Breast epithelium (tissue), 3 donors: ENCODE data around the gene CCBE1.

Experiments used
- POLR2A ChIP-seq: fragments of 450-650 bp; IDR thresholded peaks from one replicate; pipeline ENCODE4 v1.6.1; 2016; ENCODE audit warnings: antibody characterized with exemption, mild to moderate bottlenecking, moderate library complexity
- POLR2AphosphoS5 ChIP-seq, 3 donors: sonication (generic); formaldehyde crosslinking; IDR thresholded peaks; one replicate each; pipeline ENCODE4 v1.6.1; 2017; ENCODE audit warnings: antibody characterized with exemption in 3 of 3
- TF ChIP-seq, protein P1 (sequence below), 3 donors: fragments of 450-650 bp; IDR thresholded peaks; one replicate each; pipeline ENCODE4 v1.5.1; 2016 to 2017; ENCODE audit warnings: antibody characterized with exemption in 3 of 3, mild to moderate bottlenecking in 3 of 3, moderate library complexity in 3 of 3

GRCh38 chr18:59451073-59451472 lies 246.2 kb downstream of the CCBE1 start:
- TF ChIP-seq, protein P1, sequence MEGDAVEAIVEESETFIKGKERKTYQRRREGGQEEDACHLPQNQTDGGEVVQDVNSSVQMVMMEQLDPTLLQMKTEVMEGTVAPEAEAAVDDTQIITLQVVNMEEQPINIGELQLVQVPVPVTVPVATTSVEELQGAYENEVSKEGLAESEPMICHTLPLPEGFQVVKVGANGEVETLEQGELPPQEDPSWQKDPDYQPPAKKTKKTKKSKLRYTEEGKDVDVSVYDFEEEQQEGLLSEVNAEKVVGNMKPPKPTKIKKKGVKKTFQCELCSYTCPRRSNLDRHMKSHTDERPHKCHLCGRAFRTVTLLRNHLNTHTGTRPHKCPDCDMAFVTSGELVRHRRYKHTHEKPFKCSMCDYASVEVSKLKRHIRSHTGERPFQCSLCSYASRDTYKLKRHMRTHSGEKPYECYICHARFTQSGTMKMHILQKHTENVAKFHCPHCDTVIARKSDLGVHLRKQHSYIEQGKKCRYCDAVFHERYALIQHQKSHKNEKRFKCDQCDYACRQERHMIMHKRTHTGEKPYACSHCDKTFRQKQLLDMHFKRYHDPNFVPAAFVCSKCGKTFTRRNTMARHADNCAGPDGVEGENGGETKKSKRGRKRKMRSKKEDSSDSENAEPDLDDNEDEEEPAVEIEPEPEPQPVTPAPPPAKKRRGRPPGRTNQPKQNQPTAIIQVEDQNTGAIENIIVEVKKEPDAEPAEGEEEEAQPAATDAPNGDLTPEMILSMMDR (IDR thresholded peaks at IDR 0.05): no peak
- no peak for TF ChIP-seq POLR2AphosphoS5 (IDR thresholded peaks at IDR 0.05)
- TF ChIP-seq POLR2A: no peak
